Type B pancreatic cell (in vitro differentiated cells): ENCODE results near the gene SLC6A5. TPM values are rescaled to one million over a fixed set of nuclear protein-coding genes. Genes with fewer than 3 reads are reported as not detected.

ENCODE experiments used
- DNase-seq: peaks from one replicate; pipeline ENCODE4 v3.0.0; 2021; ENCODE audit warnings: mixed read lengths; ENCODE audit not compliant: unreplicated experiment; ENCODE audit errors: extremely low spot score
- H3K27ac Mint-ChIP-seq: 2 replicates; pipeline ENCODE4 v1.8.0; 2021; ENCODE audit warnings: mild to moderate bottlenecking, mixed read lengths
- H3K27me3 Mint-ChIP-seq: 2 replicates; pipeline ENCODE4 v1.8.0; 2021; ENCODE audit warnings: mixed read lengths
- H3K36me3 Mint-ChIP-seq: 2 replicates; pipeline ENCODE4 v1.8.0; 2021; ENCODE audit warnings: mixed read lengths
- H3K4me1 Mint-ChIP-seq: one replicate; pipeline ENCODE4 v1.8.0; 2021; ENCODE audit warnings: mixed read lengths; ENCODE audit not compliant: unreplicated experiment
- H3K4me3 Mint-ChIP-seq: 2 replicates; pipeline ENCODE4 v1.8.0; 2021; ENCODE audit warnings: mild to moderate bottlenecking, mixed read lengths
- H3K9me3 Mint-ChIP-seq: 2 replicates; pipeline ENCODE4 v1.8.0; 2021; ENCODE audit warnings: mixed read lengths
- total RNA-seq: library from RNA; stranded (reverse); gene quantifications from 2 replicates; pipeline ENCODE4 v1.2.1, GENCODE V29; 2021; ENCODE audit warnings: low replicate concordance
- TF ChIP-seq, protein P1 (sequence below): fragments of 200-600 bp; sonication (generic); conservative IDR thresholded peaks from 2 replicates; pipeline ENCODE4 v1.5.0; 2021; ENCODE audit warnings: antibody characterized with exemption, mild to moderate bottlenecking

Gene SLC6A5
- total RNA-seq, 1 donor from 2014 or later: not detected

DNA sequence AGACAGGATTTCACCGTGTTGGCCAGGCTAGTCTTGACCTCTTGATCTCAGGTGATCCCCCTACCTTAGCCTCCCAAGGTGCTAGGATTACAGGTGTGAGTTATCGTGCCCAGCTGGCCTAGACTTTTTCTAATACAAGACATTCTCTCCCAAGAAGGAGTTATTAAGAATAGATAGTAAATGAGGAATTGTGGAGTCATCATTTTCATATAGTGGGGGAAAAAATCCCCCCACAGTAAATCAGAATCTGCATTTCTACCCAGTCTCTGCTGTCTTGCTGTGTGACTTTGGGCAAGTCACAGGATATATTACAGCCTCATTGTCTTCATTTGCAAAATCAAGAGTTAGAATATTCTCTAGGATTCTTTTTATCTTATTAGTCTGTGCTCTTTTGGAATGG is 21.6 kb downstream of the SLC6A5 start:
- Mint-ChIP-seq H3K4me3 (no peak overlapping the region), H3K27me3 (peaks cover 21% of the 10 kb centered on the region), H3K9me3 (no peaks in the 10 kb centered on the region), H3K4me1 (no peaks in the 10 kb centered on the region), H3K27ac (no peak overlapping the region), H3K36me3 (no peaks in the 10 kb centered on the region)
- no peak for DNase-seq
- TF ChIP-seq, protein P1, sequence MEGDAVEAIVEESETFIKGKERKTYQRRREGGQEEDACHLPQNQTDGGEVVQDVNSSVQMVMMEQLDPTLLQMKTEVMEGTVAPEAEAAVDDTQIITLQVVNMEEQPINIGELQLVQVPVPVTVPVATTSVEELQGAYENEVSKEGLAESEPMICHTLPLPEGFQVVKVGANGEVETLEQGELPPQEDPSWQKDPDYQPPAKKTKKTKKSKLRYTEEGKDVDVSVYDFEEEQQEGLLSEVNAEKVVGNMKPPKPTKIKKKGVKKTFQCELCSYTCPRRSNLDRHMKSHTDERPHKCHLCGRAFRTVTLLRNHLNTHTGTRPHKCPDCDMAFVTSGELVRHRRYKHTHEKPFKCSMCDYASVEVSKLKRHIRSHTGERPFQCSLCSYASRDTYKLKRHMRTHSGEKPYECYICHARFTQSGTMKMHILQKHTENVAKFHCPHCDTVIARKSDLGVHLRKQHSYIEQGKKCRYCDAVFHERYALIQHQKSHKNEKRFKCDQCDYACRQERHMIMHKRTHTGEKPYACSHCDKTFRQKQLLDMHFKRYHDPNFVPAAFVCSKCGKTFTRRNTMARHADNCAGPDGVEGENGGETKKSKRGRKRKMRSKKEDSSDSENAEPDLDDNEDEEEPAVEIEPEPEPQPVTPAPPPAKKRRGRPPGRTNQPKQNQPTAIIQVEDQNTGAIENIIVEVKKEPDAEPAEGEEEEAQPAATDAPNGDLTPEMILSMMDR: no peak

DNA sequence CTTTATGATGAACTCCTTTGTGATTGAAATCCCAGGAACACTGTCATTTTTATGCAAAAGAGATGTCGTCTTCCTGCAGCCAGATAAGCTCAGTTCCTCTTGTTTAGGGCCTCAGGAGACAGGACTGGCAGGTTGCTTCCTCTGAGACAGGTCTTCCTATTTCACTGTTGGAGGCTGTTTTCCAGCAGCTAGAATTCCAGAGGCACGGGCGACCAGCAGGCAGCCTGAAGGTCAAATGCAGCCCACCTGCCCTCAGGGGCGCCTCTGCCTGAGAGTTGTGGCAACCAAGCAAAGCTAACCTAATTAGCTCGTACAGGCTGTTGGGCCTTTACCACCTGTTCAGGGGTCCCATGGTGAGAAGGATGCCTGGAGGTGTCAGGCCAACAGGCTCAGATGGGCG is 22.3 kb downstream of the SLC6A5 start:
- Mint-ChIP-seq H3K36me3 (no peaks in the 10 kb centered on the region), H3K4me1 (no peaks in the 10 kb centered on the region), H3K4me3 (no peak overlapping the region), H3K27me3 (peaks cover 21% of the 10 kb centered on the region), H3K27ac (no peak overlapping the region), H3K9me3 (no peaks in the 10 kb centered on the region)
- TF ChIP-seq, protein P1: no peak
- no peak for DNase-seq

DNA sequence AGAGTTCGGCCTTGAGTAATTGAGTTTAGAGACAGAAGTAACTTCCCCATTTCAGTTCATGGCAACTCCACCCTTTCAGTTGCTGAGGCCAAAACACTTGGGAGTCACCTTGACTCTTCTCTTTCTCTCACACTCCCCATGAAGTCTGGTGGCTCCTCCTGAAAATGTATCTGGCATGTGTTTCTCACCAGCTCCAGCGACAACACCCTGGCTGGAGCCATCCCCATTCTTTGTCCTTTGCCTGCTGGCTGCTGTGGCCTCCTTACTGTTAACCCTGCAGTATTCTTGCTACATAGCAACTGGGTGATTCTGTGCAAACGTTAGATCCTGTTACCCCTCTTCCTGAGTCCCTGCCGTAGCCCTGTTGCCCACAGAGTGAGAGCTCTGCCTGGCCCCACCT is 23.8 kb downstream of the SLC6A5 start:
- no peaks in the 10 kb centered on the region for H3K4me1 Mint-ChIP-seq
- H3K27ac Mint-ChIP-seq: no peak overlapping the region
- no peaks in the 10 kb centered on the region for H3K36me3 Mint-ChIP-seq
- H3K4me3 Mint-ChIP-seq: no peak overlapping the region
- TF ChIP-seq, protein P1: no peak
- H3K9me3 Mint-ChIP-seq: no peaks in the 10 kb centered on the region
- H3K27me3 Mint-ChIP-seq: peaks cover 22% of the 10 kb centered on the region
- DNase-seq: no peak

DNA sequence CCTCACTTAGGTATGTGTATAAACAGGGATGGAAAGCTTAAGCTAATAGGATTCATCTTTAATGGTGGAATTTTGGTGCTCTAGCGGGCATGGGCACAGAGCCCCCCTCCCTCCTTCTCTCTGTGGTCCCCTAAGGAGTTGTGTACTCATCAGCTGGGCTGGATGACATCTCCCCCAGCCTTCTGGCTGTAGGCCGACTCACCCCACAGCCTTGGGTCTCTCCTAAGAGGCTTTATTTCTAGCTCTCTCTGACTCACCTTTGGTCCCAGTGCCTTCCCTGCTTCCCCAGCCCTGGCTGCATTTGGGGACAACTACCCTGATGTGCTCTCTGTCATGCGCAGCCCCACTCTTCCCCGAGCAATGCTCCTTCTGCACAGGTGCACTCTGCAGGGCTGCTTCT is 26.9 kb downstream of the SLC6A5 start:
- H3K27ac Mint-ChIP-seq: no peak overlapping the region
- no peak for DNase-seq
- H3K27me3 Mint-ChIP-seq: peaks cover 12% of the 10 kb centered on the region
- H3K9me3 Mint-ChIP-seq: no peaks in the 10 kb centered on the region
- TF ChIP-seq, protein P1: no peak
- peaks cover under 1% of the 10 kb centered on the region for H3K4me1 Mint-ChIP-seq
- H3K36me3 Mint-ChIP-seq: no peaks in the 10 kb centered on the region
- H3K4me3 Mint-ChIP-seq: no peak overlapping the region

DNA sequence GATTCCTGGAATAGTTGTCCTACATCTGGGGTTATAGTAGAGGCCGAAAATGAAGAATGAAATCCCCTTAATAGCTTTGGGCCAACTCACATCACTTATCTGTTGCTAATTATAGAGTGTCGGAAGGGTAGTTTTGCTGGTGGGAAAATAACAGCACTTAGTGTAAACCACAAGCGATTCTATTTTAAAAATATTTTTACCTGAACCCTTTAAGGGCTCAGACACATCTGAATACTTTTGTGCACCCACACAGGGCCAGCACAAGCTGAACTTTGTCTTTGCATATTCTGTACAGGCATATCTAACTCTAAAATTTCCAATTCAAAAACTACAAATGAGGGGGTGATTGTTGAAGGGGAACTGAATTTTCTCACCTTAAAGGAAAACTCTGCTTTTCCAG is 27.6 kb downstream of the SLC6A5 start:
- no peak for DNase-seq
- TF ChIP-seq, protein P1: no peak
- peaks cover 5% of the 10 kb centered on the region for H3K4me1 Mint-ChIP-seq
- H3K9me3 Mint-ChIP-seq: no peaks in the 10 kb centered on the region
- no peak overlapping the region for H3K4me3 Mint-ChIP-seq
- H3K27me3 Mint-ChIP-seq: peaks cover 9% of the 10 kb centered on the region
- H3K27ac Mint-ChIP-seq: no peak overlapping the region
- H3K36me3 Mint-ChIP-seq: no peaks in the 10 kb centered on the region

DNA sequence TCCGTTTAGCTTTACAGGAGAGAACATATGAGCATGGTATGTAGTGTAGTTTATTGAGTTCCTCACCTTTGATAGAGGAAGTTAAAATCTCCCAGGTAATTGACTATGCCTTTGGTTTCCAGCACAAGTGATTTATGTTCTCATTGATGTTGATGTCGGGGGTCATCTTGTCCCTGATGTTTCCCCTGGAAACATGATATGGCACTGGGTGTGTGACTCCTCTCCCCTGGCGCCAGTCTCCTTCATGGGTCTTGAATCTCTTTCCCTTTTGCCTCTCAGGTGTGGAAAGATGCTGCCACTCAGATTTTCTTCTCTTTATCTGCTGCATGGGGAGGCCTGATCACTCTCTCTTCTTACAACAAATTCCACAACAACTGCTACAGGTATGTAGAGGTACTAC is 28.3 kb downstream of the SLC6A5 start:
- TF ChIP-seq, protein P1: no peak
- no peaks in the 10 kb centered on the region for H3K9me3 Mint-ChIP-seq
- no peak overlapping the region for H3K4me3 Mint-ChIP-seq
- no peaks in the 10 kb centered on the region for H3K36me3 Mint-ChIP-seq
- peaks cover 5% of the 10 kb centered on the region for H3K4me1 Mint-ChIP-seq
- DNase-seq: no peak
- H3K27ac Mint-ChIP-seq: no peak overlapping the region
- H3K27me3 Mint-ChIP-seq: peaks cover 9% of the 10 kb centered on the region
